ENCODE measurements around the gene TMEM187. TPM values are rescaled to one million over a fixed set of nuclear protein-coding genes. Genes with fewer than 3 reads are reported as not detected.
"Not testable (repeated sequence)": the region's sequence is repeated elsewhere in the genome, so short reads cannot be mapped to it uniquely, and the experiment has no call there.

TMEM187 gene
- total and polyA plus RNA-seq, 11 donors = 3.2 to 11.4 (median 7.2) TPM

DNA sequence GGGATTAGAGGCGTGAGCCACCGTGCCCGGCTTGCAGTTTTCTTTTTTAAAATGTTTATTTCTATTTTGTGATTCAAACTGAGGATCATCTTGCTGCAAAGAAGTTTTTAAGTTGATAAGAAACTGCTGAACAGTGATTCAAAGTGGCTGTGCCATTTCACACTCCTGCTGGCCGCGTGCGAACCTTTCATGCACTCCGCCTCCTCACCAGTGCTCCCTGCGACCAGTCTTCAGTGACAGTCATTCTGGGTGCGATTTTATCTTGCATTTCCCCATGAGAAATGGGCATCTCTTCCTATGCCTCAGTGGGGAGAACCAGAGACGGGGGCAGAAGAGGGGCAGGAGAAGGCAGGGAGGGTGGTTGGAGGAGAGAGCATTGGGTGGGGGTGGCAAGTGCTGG lies 21.4 kb downstream of the TMEM187 start:
- ATAC-seq (no peak), DNase-seq (no peak)
- Histone ChIP-seq H3K27ac (no peak overlapping the region), H3K4me3 (no peak overlapping the region), H3K36me3 (no peaks in the 10 kb centered on the region), H3K4me1 (no peaks in the 10 kb centered on the region), H3K9me3 (no peaks in the 10 kb centered on the region), H3K27me3 (peaks cover 0 to 41% (median 0%) of the 10 kb centered on the region in 9 donors)
- TF ChIP-seq POLR2A (IDR thresholded peaks at IDR 0.05) = no peak
- TF ChIP-seq, protein P1, sequence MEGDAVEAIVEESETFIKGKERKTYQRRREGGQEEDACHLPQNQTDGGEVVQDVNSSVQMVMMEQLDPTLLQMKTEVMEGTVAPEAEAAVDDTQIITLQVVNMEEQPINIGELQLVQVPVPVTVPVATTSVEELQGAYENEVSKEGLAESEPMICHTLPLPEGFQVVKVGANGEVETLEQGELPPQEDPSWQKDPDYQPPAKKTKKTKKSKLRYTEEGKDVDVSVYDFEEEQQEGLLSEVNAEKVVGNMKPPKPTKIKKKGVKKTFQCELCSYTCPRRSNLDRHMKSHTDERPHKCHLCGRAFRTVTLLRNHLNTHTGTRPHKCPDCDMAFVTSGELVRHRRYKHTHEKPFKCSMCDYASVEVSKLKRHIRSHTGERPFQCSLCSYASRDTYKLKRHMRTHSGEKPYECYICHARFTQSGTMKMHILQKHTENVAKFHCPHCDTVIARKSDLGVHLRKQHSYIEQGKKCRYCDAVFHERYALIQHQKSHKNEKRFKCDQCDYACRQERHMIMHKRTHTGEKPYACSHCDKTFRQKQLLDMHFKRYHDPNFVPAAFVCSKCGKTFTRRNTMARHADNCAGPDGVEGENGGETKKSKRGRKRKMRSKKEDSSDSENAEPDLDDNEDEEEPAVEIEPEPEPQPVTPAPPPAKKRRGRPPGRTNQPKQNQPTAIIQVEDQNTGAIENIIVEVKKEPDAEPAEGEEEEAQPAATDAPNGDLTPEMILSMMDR (IDR thresholded peaks at IDR 0.05) = no peak
- 81 to 89% (median 85%) methylated on average over 10 of the region's 10 CpGs for WGBS, 4 donors
- intact Hi-C loops (cut with DNase I) = loop anchor here in 1 of 10 donors (10.0 kb wide), 1 partner anchor 369 kb away; no protein-coding TSS in a partner anchor

DNA sequence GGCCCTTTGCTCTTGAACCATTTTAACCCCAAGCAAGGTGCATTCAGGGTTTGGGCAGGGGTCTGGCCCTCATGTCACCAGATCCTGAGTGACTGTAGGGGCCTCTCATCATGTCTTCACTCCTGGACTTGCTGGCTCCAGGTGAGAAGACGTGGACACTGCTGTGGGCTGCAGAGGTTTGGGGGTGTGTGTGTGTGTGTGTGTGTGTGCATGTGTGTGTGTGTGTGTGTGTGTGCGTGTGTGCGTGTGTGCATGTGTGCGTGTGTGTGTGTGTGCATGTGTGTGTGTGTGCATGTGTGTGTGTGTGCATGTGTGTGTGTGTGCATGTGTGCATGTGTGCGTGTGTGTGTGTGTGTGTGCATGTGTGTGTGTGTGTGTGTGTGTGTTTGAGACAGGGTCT lies 21.8 kb downstream of the TMEM187 start:
- H3K4me3 ChIP-seq, H3K4me1 ChIP-seq, H3K9me3 ChIP-seq, H3K27ac ChIP-seq, ATAC-seq, DNase-seq, H3K36me3 ChIP-seq: not testable (repeated sequence)
- intact Hi-C loops (cut with DNase I) = loop anchor here in 1 of 10 donors (10.0 kb wide), 1 partner anchor 370 kb away; no protein-coding TSS in a partner anchor
- WGBS, 4 donors = 47 to 92% (median 77%) methylated on average over 1 to 5 of the region's 5 CpGs
- H3K27me3 ChIP-seq = peaks cover 0 to 44% (median 0%) of the 10 kb centered on the region in 9 donors

DNA sequence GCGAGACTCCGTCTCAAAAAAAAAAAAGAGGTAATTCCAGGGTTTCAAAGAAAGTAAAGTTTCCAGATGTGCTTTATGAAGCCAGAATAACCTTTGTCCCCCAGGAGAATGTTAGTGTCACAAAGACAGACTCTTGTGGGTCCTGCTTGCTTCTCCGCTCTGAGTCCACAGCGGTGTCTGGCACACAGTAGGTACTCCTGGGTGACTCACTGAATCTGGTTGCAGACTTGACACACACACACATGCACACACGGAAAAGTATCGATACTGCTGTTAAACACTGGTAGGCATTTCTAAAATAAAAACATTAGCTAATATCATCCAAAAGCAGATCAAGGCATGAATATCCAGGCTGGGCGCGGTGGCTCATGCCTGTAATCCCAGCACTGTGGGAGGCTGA lies 22.9 kb downstream of the TMEM187 start:
- 92 to 97% (median 94%) methylated on average over 8 of the region's 8 CpGs for WGBS, 4 donors
- ATAC-seq (no peak), DNase-seq (no peak)
- TF ChIP-seq, protein P1 (IDR thresholded peaks at IDR 0.05) = no peak
- no peak for TF ChIP-seq POLR2A (IDR thresholded peaks at IDR 0.05)
- no peak overlapping the region for H3K27ac ChIP-seq
- H3K27me3 ChIP-seq = peaks cover 0 to 47% (median 0%) of the 10 kb centered on the region in 9 donors
- no peaks in the 10 kb centered on the region for H3K36me3 ChIP-seq
- intact Hi-C loops (cut with DNase I) = loop anchor here in 1 of 10 donors (10.0 kb wide), 1 partner anchor 371 kb away; no protein-coding TSS in a partner anchor
- H3K9me3 ChIP-seq = no peaks in the 10 kb centered on the region
- H3K4me3 ChIP-seq = no peak overlapping the region
- H3K4me1 ChIP-seq = peaks cover 0 to 6% (median 0%) of the 10 kb centered on the region in 12 donors

GRCh38 chrX:153999359-154000037 lies 26.9 kb downstream of the TMEM187 start:
- H3K27ac ChIP-seq = no peak overlapping the region
- no peaks in the 10 kb centered on the region for H3K36me3 ChIP-seq
- ATAC-seq = no peak
- peaks cover 0 to 60% (median 0%) of the 10 kb centered on the region in 9 donors for H3K27me3 ChIP-seq
- 53 to 73% (median 63%) methylated on average over 15 to 19 of the region's 19 CpGs for WGBS, 4 donors
- H3K4me1 ChIP-seq = peaks cover 0 to 22% (median 0%) of the 10 kb centered on the region in 12 donors
- DNase-seq = no peak
- no peak for TF ChIP-seq POLR2A (IDR thresholded peaks at IDR 0.05)
- TF ChIP-seq, protein P1 (IDR thresholded peaks at IDR 0.05) = no peak
- no peaks in the 10 kb centered on the region for H3K9me3 ChIP-seq
- intact Hi-C loops (cut with DNase I) = loop anchor here in 1 of 10 donors (10.0 kb wide), 1 partner anchor 375 kb away; no protein-coding TSS in a partner anchor
- no peak overlapping the region for H3K4me3 ChIP-seq

Measured in heart left ventricle (tissue), 16 donors.